ENCODE measurements around the gene ELK3. TPM values are rescaled to one million over a fixed set of nuclear protein-coding genes. Genes with fewer than 3 reads are reported as not detected.

Gene ELK3
- total RNA-seq, 2 experiments from 2014 or later: 26.8 to 31.5 TPM

GRCh38 chr12:96221391-96221790 is 27.2 kb downstream of the ELK3 start:
- Mint-ChIP-seq H3K4me3 (no peak overlapping the region), H3K36me3 (ENCODE audit: low read depth) (peaks cover 65% of the 10 kb centered on the region), H3K4me1 (ENCODE audit: low read depth) (peaks cover 41% of the 10 kb centered on the region), H3K27me3 (no peaks in the 10 kb centered on the region), H3K9me3 (no peaks in the 10 kb centered on the region), H3K27ac (peak overlapping the region; percentile 9)
- ATAC-seq (ENCODE audit: poor library complexity) (no peak), DNase-seq (no peak)
- CTCF ChIA-PET: interaction anchor here (2.0 kb wide), 1 partner anchor 296 kb away, joined by 4 read pairs; no protein-coding TSS in a partner anchor
- H3K36me3 ChIP-seq (ENCODE audit: insufficient read depth, low read length): peaks cover 47% of the 10 kb centered on the region
- no peak overlapping the region for H3K27ac ChIP-seq (ENCODE audit: low read depth in 1 of 2, low read length in 2 of 2)
- H3K4me3 ChIP-seq (ENCODE audit: low read length): no peak overlapping the region
- H3K27me3 ChIP-seq (ENCODE audit: control insufficient read depth in 1 of 2, insufficient read depth in 2 of 2, low read length in 2 of 2): no peaks in the 10 kb centered on the region
- H3K9me3 ChIP-seq (ENCODE audit: control insufficient read depth in 1 of 2, insufficient read depth in 1 of 2, low read length in 2 of 2): no peaks in the 10 kb centered on the region
- H3K4me1 ChIP-seq (ENCODE audit: insufficient read depth, low read length): peaks cover 27% of the 10 kb centered on the region
- intact Hi-C loops (cut with DNase I, micrococcal nuclease): no loop called here
- TF ChIP-seq CTCF (IDR thresholded peaks at IDR 0.05): no peak
- POLR2A ChIA-PET: no interaction called here

DNA sequence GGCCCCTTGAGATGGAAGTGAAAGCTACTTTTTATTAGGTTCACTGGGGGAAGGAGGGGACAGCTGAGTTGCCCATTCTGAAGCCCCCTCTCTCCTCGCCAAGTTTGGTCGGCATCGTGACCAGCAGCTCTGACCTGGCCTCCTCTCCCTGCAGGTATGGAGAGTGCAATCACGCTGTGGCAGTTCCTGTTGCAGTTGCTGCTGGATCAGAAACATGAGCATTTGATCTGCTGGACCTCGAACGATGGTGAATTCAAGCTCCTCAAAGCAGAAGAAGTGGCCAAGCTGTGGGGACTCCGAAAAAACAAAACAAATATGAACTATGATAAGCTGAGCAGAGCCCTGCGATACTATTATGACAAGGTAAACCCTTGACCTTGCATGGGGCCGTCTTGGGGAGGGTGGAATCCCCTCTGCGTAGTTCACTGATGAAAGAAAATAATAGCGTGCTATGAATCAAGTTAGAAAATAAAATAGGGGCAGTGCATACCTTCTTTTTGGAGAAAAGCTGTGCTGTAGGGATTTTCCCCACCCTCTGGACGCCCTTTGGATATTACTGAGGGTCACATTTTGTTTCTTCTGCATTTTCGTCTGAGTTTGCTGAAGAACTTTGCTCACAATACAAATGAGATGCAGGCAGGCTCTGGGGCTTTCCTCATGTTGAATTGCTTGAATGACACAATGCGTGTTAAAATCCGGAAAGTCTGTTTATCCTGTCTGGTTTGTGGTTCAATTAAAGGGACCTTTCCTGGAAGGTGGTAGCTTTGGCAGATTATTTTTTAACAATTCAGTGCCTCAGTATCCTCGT is 29.4 kb downstream of the ELK3 start:
- Mint-ChIP-seq H3K36me3 (ENCODE audit: low read depth) (peaks cover 71% of the 10 kb centered on the region), H3K4me1 (ENCODE audit: low read depth) (peaks cover 37% of the 10 kb centered on the region), H3K4me3 (no peak overlapping the region), H3K27ac (no peak overlapping the region), H3K9me3 (no peaks in the 10 kb centered on the region), H3K27me3 (no peaks in the 10 kb centered on the region)
- intact Hi-C loops (cut with DNase I, micrococcal nuclease): no loop called here
- POLR2A ChIA-PET: no interaction called here
- no peak overlapping the region for H3K27ac ChIP-seq (ENCODE audit: low read depth in 1 of 2, low read length in 2 of 2)
- H3K9me3 ChIP-seq (ENCODE audit: control insufficient read depth in 1 of 2, insufficient read depth in 1 of 2, low read length in 2 of 2): no peaks in the 10 kb centered on the region
- H3K4me3 ChIP-seq (ENCODE audit: low read length): no peak overlapping the region
- ATAC-seq (ENCODE audit: poor library complexity) (no peak), DNase-seq (peak in 2 of 14 experiments; percentile 30 to 41)
- no peak for TF ChIP-seq CTCF (IDR thresholded peaks at IDR 0.05)
- H3K36me3 ChIP-seq (ENCODE audit: insufficient read depth, low read length): peaks cover 62% of the 10 kb centered on the region
- peaks cover 33% of the 10 kb centered on the region for H3K4me1 ChIP-seq (ENCODE audit: insufficient read depth, low read length)
- CTCF ChIA-PET: interaction anchor here (1.5 kb wide), 1 partner anchor 9 kb away, joined by 4 read pairs; no protein-coding TSS in a partner anchor
- no peaks in the 10 kb centered on the region for H3K27me3 ChIP-seq (ENCODE audit: control insufficient read depth in 1 of 2, insufficient read depth in 2 of 2, low read length in 2 of 2)

GRCh38 chr12:96224219-96224615 is 30.0 kb downstream of the ELK3 start:
- Mint-ChIP-seq H3K27me3 (no peaks in the 10 kb centered on the region), H3K27ac (no peak overlapping the region), H3K4me3 (no peak overlapping the region), H3K36me3 (ENCODE audit: low read depth) (peaks cover 66% of the 10 kb centered on the region), H3K4me1 (ENCODE audit: low read depth) (peaks cover 33% of the 10 kb centered on the region), H3K9me3 (no peaks in the 10 kb centered on the region)
- POLR2A ChIA-PET: no interaction called here
- DNase-seq (no peak), ATAC-seq (ENCODE audit: poor library complexity) (no peak)
- H3K9me3 ChIP-seq (ENCODE audit: control insufficient read depth in 1 of 2, insufficient read depth in 1 of 2, low read length in 2 of 2): no peaks in the 10 kb centered on the region
- H3K36me3 ChIP-seq (ENCODE audit: insufficient read depth, low read length): peaks cover 68% of the 10 kb centered on the region
- no peaks in the 10 kb centered on the region for H3K27me3 ChIP-seq (ENCODE audit: control insufficient read depth in 1 of 2, insufficient read depth in 2 of 2, low read length in 2 of 2)
- no peak overlapping the region for H3K4me3 ChIP-seq (ENCODE audit: low read length)
- CTCF ChIA-PET: interaction anchor here (1.5 kb wide), 1 partner anchor 9 kb away, joined by 4 read pairs; no protein-coding TSS in a partner anchor
- peaks cover 33% of the 10 kb centered on the region for H3K4me1 ChIP-seq (ENCODE audit: insufficient read depth, low read length)
- no peak overlapping the region for H3K27ac ChIP-seq (ENCODE audit: low read depth in 1 of 2, low read length in 2 of 2)
- TF ChIP-seq CTCF (IDR thresholded peaks at IDR 0.05): no peak
- intact Hi-C loops (cut with DNase I, micrococcal nuclease): no loop called here
